BLaER1 (cell line): ENCODE results near the gene SLC35F1.

Source experiments
- H3K27ac ChIP-seq: shearing (Covaris generic); formaldehyde crosslinking; 2 replicates; pipeline ENCODE4 v1.8.1; 2022
- H3K27me3 ChIP-seq: shearing (Covaris generic); formaldehyde crosslinking; 2 replicates; pipeline ENCODE4 v1.8.1; 2022
- H3K36me3 ChIP-seq: shearing (Covaris generic); formaldehyde crosslinking; 2 replicates; pipeline ENCODE4 v1.8.1; 2022
- H3K4me1 ChIP-seq: shearing (Covaris generic); formaldehyde crosslinking; 2 replicates; pipeline ENCODE4 v1.8.1; 2022
- H3K4me2 ChIP-seq: shearing (Covaris generic); formaldehyde crosslinking; 2 replicates; pipeline ENCODE4 v1.8.1; 2022
- H3K4me3 ChIP-seq: shearing (Covaris generic); formaldehyde crosslinking; 2 replicates; pipeline ENCODE4 v1.8.1; 2022
- H3K9ac ChIP-seq: shearing (Covaris generic); formaldehyde crosslinking; 2 replicates; pipeline ENCODE4 v1.8.1; 2022
- H3K9me3 ChIP-seq: shearing (Covaris generic); formaldehyde crosslinking; 2 replicates; pipeline ENCODE4 v1.8.1; 2022
- H4K20me1 ChIP-seq: shearing (Covaris generic); formaldehyde crosslinking; 2 replicates; pipeline ENCODE4 v1.8.1; 2022
- Cebpa-rat ChIP-seq: shearing (Covaris generic); IDR thresholded peaks from 2 replicates; pipeline ENCODE4 v1.8.1; 2022

The SLC35F1 gene

DNA sequence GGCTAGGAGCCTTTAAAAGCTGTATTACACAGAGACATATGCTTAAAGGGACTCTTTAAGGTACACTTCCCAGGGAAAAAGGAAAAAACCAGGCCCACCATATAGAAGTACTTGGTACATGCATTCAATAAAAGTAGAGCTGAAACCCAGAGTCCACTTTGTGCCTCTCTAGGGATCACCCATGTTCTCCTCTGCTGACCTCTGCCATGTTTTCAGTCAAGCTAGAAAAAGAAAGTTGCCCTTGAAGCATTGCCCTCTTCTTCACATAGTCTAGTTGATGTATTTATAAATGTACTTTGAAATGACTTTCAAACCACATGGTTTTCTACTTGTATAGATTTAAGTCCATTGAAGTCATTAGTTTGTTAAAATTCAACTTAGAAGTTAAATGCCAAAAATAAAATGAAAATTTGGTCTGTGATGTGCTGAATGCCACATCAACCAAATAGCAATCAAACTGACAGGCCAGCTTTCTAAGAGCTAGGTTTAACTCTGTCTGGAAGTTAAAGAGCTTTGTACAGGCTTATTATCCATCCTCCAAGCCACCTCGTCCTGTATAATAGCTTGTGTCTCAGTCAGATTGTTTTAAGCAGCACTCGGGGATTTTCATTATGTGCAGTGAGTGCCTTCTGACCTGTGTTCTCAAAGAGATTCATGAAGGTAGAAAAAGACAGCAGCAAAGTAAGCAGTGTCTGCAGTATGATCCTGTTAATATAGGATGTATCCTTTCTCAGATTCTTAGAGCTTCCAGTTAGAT is 402.5 kb downstream of the SLC35F1 start:
- no peak overlapping the region for H3K9ac ChIP-seq
- no peak overlapping the region for H3K27ac ChIP-seq
- H3K4me3 ChIP-seq: no peak overlapping the region
- H3K36me3 ChIP-seq: no peaks in the 10 kb centered on the region
- H4K20me1 ChIP-seq: no peaks in the 10 kb centered on the region
- no peaks in the 10 kb centered on the region for H3K4me1 ChIP-seq
- no peaks in the 10 kb centered on the region for H3K9me3 ChIP-seq
- no peaks in the 10 kb centered on the region for H3K27me3 ChIP-seq
- TF ChIP-seq Cebpa-rat: no peak
- no peak overlapping the region for H3K4me2 ChIP-seq

DNA sequence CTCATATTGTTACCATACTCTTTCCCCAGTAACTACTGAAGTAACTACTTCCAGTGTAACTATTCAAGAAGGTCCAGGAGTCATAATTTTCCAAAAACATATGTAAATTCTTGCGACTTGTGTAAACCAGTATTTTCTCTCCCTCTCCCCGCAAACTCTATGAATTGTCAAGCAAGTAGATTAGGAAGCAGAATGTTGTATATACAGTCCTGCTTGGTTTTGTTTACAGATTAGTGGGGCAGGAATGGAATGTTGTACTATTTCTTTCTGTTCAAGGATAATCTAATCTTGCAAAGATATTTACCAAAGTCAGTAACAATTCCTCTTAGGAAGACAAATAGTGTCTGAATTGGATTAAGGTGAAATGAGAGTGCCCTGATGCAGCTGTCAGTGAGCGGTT is 406.1 kb downstream of the SLC35F1 start:
- Histone ChIP-seq H4K20me1 (no peaks in the 10 kb centered on the region), H3K4me2 (no peak overlapping the region), H3K36me3 (no peaks in the 10 kb centered on the region), H3K9me3 (no peaks in the 10 kb centered on the region), H3K27me3 (no peaks in the 10 kb centered on the region), H3K4me1 (peaks cover 20% of the 10 kb centered on the region), H3K9ac (no peak overlapping the region), H3K27ac (no peak overlapping the region), H3K4me3 (no peak overlapping the region)
- TF ChIP-seq Cebpa-rat: no peak

DNA sequence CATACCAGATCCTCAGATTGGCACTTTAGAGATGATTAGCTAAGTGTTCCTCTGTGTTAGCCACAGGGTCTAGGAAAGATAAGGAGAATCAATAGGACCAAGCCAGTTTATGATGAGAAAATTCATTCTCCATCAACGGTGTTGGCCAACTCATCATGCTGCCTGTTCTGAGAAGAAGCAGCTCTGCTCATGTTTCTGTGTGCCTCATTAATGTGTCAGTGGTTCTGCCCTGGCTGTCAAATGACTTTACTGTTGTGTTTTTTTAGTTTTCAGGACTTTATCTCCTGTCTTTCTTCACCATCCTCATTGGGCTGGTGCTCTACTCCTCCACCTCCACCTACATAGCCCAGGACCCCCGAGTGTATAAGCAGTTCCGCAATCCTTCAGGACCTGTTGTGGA is 406.7 kb downstream of the SLC35F1 start:
- Histone ChIP-seq H3K27ac (no peak overlapping the region), H3K9me3 (no peaks in the 10 kb centered on the region)
- no peak for TF ChIP-seq Cebpa-rat

DNA sequence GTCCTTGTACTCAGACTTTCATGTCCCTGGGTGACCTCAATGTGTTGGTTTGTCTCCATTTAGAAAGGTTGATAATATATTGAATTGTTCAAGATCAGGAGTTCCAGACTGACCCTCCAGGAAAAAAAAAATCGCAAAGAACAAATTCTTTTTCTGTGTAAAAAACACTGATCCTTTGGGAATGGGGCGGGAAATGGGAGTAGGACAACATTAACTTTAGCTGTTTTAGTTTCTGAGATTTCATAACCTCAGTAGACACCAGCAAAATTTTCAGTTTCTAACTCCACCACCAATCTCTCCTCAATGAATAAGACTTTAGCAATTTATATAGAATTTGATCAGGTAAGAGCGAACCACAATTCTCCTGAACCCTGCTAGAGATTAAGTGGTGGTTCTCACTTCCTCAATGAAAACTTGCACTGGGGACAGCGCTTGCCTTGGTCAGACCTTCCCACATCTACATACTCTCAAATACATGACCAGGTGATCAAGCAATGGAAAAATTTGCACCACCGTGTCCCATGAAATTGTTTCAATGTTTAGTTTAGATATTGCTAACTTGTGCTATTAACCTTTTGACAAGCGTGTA is 409.8 kb downstream of the SLC35F1 start:
- Histone ChIP-seq H3K36me3 (no peaks in the 10 kb centered on the region), H3K9me3 (no peaks in the 10 kb centered on the region), H4K20me1 (no peaks in the 10 kb centered on the region), H3K27me3 (no peaks in the 10 kb centered on the region), H3K9ac (no peak overlapping the region), H3K4me1 (peaks cover 33% of the 10 kb centered on the region), H3K4me3 (no peak overlapping the region), H3K4me2 (peak overlapping the region; percentile 67), H3K27ac (no peak overlapping the region)
- no peak for TF ChIP-seq Cebpa-rat

More for the DNA sequence above, 406.7 kb downstream of the SLC35F1 start:
- Histone ChIP-seq H3K4me3 (no peak overlapping the region), H4K20me1 (no peaks in the 10 kb centered on the region), H3K4me2 (no peak overlapping the region), H3K4me1 (peaks cover 25% of the 10 kb centered on the region), H3K27me3 (no peaks in the 10 kb centered on the region), H3K9ac (no peak overlapping the region), H3K36me3 (no peaks in the 10 kb centered on the region)

DNA sequence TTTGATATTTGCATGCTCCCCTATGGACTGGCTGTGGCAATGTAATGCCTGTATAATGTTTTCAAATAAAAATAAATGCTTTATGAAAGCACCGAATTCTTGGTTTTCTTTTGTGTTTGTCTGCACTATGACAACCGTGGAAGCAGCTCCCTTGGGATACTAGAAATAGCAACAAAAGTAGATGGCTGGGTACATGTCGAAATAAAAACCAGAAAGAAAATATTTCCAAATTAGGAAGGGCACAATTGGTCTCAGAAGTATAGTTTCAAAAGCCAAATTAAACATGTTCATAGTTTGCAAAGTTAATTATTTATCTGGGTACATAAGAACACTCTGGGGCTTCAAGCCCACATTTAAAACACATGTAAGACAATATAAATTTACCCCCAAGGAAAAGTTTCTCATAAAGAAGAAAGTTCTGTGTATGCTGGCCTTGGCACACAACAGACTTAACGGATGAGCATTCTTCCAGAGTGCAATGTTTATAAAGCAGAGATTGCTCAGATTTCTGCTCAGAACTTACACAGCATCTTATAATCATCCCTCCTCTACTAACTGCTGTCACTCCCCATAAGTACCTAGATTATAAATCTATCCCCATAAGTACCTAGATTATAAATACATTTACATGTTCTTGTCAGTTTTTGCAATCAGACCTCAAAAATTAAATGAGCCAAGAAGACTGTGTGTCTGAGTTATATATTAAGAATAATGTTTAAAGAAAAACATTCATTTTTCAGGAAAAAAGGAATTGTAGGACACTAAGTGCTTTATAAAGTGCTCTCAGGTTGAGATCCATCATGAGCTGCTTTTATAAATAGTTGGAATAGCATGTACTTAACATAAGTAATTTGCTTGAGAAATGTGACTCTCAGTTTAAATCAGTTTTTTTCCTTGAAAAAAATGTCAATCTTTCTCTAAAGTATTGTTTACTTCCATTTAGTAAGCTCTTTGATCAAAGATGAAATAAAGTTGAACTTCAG is 410.8 kb downstream of the SLC35F1 start:
- TF ChIP-seq Cebpa-rat: no peak
- H3K4me2 ChIP-seq: peak overlapping the region; percentile 67
- no peaks in the 10 kb centered on the region for H4K20me1 ChIP-seq
- no peak overlapping the region for H3K9ac ChIP-seq
- peaks cover 33% of the 10 kb centered on the region for H3K4me1 ChIP-seq
- no peaks in the 10 kb centered on the region for H3K27me3 ChIP-seq
- H3K9me3 ChIP-seq: no peaks in the 10 kb centered on the region
- H3K27ac ChIP-seq: no peak overlapping the region
- no peak overlapping the region for H3K4me3 ChIP-seq
- H3K36me3 ChIP-seq: no peaks in the 10 kb centered on the region

DNA sequence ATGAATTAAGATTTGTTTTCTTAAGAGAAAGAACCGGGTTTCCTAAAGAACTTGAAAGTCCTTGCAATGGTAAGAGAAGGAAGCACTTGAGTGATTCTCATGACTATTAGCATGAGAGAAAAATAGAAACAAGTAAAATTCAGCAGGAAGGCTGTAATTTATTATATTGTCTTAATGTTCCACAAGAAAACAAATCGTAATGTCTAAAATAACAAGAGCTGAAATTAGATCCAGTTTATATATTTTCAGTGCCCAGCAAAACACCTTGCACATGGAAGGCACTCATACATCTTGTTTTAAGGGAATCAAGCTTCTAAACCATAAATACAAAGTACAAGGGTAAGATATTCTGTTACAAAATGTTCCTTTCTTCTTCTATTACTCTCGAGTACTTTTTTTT is 411.6 kb downstream of the SLC35F1 start:
- H3K9me3 ChIP-seq: no peaks in the 10 kb centered on the region
- no peak overlapping the region for H3K4me3 ChIP-seq
- no peak overlapping the region for H3K27ac ChIP-seq
- peaks cover 33% of the 10 kb centered on the region for H3K4me1 ChIP-seq
- no peak for TF ChIP-seq Cebpa-rat
- H3K27me3 ChIP-seq: no peaks in the 10 kb centered on the region
- no peak overlapping the region for H3K9ac ChIP-seq
- no peaks in the 10 kb centered on the region for H4K20me1 ChIP-seq
- no peaks in the 10 kb centered on the region for H3K36me3 ChIP-seq
- peak overlapping the region; percentile 67; the same call in 1 of the 2 replicates for H3K4me2 ChIP-seq

DNA sequence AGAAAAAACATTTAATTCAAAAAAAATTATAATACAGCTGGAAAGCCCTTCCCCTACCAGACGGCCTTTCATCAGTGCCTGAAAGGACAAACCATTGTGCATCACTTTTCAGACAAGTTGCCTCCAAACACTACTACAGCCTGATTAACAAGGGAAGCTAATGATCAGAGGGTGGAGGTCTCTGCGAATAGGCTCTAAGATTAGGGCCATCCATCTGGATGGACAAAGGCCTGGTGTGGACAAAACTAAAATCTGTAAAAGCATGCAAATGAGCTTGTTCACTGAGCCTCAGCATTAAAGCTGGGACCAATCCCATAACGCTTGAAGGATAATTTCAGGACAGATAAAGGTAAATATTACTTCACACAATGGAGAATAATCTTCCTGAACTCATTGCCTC is 412.4 kb downstream of the SLC35F1 start:
- Histone ChIP-seq H3K9me3 (no peaks in the 10 kb centered on the region), H3K9ac (no peak overlapping the region), H3K4me1 (peaks cover 33% of the 10 kb centered on the region), H3K4me2 (no peak overlapping the region), H3K4me3 (no peak overlapping the region), H4K20me1 (no peaks in the 10 kb centered on the region), H3K36me3 (no peaks in the 10 kb centered on the region), H3K27ac (no peak overlapping the region), H3K27me3 (no peaks in the 10 kb centered on the region)
- TF ChIP-seq Cebpa-rat: no peak

DNA sequence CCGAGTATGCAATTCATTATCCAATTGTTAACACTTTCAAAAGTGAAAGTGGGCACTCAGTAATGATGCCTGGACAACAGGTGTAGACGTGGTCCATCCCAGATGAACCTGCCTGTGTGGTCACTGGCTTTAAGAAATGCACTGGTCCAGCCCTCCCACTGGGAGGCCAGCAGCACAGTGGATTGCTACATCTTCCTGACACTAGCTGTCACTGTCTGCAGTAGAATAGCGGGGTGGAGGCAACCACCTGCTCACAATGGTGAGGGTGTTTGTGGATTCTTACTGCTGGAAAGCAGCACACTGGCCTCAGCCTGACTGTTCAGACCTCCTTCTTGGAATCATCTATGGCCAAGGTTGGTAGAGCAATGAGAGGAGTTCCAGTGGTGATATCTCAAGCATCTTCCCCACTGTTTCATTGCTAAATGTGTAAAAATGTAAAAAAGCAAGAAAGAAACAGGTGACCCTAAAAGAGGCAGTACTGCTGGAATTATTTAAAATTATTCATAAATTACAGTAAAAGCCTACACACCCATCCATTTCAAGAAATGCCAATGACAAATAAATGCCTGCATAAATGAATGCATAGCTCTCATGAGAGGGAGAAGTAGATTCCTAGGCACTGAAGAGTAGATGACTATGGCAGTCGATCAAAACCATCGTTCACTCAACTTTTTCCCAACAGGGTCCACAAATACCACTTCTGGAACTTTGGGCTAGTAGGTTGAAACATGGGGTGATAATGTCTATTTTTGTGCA is 413.0 kb downstream of the SLC35F1 start:
- H3K4me1 ChIP-seq: peaks cover 33% of the 10 kb centered on the region
- H3K27ac ChIP-seq: no peak overlapping the region
- no peak overlapping the region for H3K4me3 ChIP-seq
- no peaks in the 10 kb centered on the region for H3K36me3 ChIP-seq
- no peaks in the 10 kb centered on the region for H4K20me1 ChIP-seq
- no peak overlapping the region for H3K9ac ChIP-seq
- no peaks in the 10 kb centered on the region for H3K27me3 ChIP-seq
- H3K9me3 ChIP-seq: no peaks in the 10 kb centered on the region
- H3K4me2 ChIP-seq: no peak overlapping the region
- TF ChIP-seq Cebpa-rat: no peak

DNA sequence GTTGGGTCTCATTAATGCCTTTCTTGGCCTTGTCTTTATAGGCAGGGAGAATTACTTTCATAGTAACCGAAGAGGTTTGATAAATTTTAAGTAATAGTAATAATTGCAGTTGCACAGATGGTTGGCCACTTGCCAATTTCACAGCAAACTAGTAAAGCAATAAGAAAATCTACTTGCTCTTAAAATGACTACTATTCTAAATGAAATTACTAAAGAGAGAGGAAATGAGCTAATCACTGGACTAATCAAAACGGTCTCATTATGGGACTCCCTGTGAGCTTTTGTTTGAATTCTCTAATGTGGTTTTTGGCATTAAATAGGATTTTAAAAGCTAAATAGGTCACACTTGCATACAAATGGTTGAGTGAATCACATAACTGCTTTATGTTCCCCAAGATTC is 413.6 kb downstream of the SLC35F1 start:
- H3K9me3 ChIP-seq: no peaks in the 10 kb centered on the region
- H3K9ac ChIP-seq: no peak overlapping the region
- no peak overlapping the region for H3K4me2 ChIP-seq
- no peaks in the 10 kb centered on the region for H4K20me1 ChIP-seq
- no peaks in the 10 kb centered on the region for H3K36me3 ChIP-seq
- no peak overlapping the region for H3K27ac ChIP-seq
- peaks cover 32% of the 10 kb centered on the region for H3K4me1 ChIP-seq
- no peak for TF ChIP-seq Cebpa-rat
- H3K4me3 ChIP-seq: no peak overlapping the region
- H3K27me3 ChIP-seq: no peaks in the 10 kb centered on the region
